ENCODE measurements around the gene IL1RAPL1.

IL1RAPL1 gene

DNA sequence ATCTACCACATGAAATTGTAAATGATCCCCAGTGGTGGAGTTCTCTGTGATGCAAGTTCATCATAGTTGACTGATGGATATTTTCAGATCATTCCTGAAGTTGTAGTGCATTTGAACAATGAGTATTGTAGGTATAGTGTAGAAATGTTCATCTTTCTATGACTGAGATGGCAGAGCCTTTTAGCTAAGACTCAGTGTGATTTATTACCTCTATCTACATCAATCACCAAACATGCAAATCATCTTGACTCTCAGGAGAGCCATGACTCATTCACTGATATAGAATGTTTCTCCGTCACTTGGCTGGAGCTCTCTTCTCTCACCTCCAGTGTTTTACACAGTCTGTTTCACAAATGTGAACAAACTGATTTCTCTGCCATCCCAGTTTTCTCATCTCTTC is 392.6 kb downstream of the IL1RAPL1 start:
- DNase-seq (ENCODE audit: low spot score): no peak

DNA sequence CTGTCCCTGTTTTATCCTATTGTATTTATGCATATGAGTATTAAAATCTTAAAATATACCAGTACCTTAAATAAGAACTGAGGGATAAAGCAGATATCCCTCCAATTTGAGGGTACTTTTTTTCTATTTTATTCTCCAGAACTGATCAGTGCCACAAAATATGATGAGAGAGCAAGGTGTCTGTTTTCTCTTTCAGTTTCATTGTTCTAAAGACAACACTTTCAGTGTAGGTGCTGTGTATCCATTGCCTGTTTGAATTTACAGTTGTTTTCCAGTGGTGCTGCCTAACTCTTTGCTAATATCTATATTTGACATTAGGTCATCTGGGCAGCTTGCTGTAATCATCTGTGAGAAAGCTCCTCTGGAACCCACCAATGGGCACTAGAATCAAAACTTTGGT is 394.7 kb downstream of the IL1RAPL1 start:
- DNase-seq (ENCODE audit: low spot score): no peak

DNA sequence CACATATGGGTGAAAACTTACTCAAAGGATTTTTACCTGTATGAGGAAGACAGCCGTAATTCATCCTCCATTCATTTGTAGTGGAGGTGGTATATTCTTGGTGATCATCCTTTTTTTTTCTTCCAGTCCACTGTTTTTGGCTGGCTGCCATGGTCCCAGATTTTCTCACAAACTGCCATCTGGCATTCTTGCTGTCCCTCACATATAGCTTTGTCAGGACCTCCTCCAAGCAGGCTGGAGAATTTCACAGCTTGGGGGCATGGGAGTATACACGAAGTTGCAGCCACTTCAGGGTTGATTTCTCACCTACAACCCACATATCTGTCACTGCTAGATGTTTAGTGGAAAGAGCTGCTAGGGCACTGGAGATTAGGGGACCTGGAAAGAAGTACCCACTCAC is 401.0 kb downstream of the IL1RAPL1 start:
- DNase-seq (ENCODE audit: low spot score): no peak

DNA sequence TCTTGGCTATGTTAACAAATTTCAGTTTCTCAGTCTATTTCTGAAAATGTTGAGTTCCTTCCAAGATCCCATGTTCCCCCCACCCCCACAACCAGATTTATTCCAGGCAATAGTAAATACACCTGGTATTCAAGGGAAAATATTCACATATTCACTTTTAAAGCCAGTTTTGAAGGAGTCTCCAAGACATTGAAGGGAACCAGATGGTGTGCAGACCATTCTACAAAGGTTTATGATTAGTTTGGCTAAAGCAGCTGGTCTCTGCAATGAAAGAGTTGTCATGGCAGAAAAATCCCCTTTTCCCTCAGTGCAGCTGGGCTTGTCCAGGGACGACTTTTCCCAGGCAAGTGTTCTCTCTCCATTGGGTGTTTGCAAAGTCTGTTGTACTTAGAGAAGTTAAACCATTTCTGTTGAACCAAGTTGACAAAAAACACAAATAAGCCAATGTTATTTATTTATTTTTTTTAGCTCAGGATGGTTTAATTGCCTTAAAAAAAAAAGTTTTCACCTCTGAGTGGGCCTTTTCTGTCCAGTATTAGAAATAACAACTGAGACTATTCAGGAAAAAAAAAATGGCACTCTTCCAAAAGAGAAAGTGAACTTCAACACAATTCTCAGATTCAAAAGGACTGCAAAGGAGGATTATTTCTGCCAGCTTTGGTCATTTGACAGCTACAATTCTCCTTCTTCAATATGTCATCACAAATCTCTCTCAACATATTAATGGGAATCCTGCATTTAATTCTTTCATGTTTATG is 410.6 kb downstream of the IL1RAPL1 start:
- no peak for DNase-seq (ENCODE audit: low spot score)

DNA sequence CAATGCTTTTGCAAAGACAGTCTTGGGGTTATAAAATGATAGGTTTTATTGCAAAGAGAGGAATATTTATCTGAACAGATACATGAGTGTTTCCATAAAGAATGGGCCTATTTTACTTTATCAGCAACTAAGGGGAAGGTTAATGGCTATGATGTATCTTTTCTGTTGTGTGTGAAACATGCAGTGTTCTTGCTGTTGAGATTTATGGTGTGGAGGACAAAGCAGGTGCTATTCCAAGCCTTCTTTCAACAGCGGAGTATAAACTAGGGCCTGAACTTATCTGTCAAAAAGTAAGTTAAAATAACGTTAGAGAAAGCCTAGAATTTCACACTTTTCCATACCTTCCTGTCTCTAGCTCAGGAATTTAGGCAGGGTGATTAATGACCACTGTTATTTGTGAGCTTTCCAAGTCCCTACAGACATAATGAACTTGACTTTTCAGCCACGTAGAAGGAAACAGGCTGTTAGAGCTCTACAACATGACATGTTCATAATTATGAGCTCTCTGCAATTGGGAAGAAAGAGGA is 411.4 kb downstream of the IL1RAPL1 start:
- DNase-seq (ENCODE audit: low spot score): no peak

DNA sequence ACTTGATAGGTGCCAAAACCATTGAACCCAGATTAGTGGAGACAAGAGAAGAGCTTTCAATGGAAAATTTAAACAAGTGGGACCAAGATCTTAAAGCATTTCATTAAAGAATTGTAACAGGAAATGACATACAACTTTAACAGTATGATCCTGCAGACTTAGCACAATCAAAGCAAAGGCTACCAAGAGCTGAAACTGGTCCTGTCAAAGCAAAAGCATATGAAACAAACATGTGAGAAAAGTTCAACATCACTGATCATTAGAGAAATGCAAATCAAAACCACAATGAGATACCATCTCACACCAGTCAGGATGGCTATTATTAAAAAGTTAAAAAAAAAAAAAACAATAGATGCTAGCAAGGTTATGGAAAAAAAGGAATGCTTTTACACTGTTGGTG is 425.6 kb downstream of the IL1RAPL1 start:
- DNase-seq (ENCODE audit: low spot score): no peak

DNA sequence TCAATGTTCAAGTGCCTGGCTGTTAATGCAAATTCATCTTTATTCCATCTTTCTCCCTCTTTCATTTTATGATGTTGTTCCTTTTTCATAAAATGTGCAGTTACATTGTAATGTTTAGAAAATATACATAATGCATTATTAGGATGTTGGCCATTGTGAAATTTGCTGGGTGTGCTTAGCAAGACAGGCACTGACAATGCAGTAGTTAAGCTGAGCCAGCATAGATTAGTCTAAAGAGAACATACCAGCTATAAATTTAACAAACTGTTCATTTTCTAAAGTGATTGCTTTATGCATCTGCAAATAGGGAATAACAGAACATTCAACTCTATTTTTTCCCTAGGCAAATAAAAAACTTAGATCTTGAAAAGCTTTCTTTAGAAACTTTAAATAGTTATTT is 436.0 kb downstream of the IL1RAPL1 start:
- no peak for DNase-seq (ENCODE audit: low spot score)

DNA sequence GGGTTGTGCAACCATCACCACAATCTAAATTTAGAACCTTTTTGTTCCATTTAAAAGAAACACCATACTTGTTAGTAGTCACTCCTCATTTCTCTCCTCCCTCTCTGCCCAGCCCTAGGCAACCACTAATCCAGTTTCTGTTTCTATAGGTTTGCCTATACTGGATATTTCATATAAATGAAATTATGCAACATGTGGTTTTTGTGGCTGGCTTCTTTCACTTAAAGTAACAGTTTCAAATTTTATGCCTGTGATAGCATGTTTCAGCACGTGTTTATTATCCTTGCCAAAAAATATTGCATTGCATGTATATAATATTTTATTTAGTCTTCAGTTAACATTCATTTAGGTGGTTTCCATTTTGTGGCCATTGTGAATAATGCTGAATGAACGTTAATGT is 437.6 kb downstream of the IL1RAPL1 start:
- no peak for DNase-seq (ENCODE audit: low spot score)

DNA sequence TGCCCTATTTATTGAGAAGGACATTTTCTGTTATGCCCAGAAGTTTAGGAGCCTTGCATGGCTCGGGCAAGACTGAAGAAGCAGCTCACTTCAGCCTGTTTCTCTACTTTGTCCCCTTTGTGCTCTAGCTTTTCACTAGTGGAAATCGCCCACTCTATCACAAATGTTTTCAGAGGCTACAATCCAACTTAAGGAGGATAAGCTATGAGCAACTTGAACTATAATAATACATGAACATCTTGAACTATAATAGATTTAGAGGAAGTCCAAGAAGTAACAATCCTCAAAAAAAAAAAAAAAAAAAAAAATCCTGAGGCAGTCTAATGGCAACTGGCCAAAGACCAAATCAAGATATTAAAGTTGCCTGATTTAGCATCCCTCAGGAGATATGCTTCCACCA is 452.3 kb downstream of the IL1RAPL1 start:
- DNase-seq (ENCODE audit: low spot score): no peak

DNA sequence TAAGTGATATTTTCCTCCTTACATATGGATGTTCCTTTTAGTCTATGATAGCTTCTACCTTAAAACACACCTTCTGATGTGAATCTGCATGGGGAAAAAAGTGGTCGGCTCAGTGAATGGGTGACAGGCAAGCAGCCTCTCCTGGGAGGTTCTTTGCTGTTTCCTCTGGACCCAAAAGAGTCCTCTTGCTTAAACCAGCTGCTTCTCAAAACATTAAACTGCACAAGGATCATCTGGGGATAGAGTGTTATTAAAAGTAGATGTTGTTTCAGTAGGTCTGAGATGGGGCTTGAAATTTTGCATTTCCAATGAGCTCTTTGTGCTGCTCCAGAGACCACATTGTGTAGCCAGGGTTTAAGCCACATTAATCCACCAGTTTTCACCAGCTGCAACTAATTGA is 452.9 kb downstream of the IL1RAPL1 start:
- DNase-seq (ENCODE audit: low spot score): no peak

DNA sequence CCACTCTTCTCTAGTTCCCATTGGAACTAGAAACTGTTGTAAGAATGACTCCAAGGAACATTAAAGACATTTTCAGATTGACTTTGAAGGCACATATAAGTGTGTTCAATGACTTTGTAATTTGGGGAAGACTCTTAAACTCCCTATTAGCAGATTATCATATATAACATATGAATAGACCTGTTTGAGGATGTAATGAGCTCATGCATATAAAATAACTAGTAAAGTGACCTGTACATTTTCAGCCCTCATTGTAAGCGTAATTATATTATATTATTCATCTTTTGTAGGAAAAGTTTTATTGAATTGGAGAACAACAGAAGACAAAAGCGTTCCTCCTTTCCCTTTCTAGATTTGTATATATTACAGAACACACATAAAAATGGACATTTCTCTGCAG is 455.1 kb downstream of the IL1RAPL1 start:
- DNase-seq (ENCODE audit: low spot score): no peak

DNA sequence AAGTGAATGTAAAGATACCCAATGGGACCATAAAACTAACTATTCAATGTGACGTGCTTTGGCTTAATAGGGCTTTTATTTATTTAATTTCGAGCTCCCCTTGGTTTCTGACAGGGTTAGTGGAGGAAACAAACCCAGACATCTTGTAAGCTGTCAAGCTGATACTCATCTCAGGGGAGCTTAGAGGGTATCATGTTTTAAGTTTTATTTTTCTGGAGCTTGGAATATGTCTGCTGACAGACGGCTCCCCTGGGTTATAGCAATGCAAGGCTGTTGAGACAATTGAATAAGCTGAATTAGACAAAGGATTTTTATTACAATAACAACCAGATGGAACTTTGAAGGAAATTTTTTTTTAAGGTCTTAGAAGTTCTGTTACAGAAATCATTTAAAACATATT is 456.5 kb downstream of the IL1RAPL1 start:
- no peak for DNase-seq (ENCODE audit: low spot score)

DNA sequence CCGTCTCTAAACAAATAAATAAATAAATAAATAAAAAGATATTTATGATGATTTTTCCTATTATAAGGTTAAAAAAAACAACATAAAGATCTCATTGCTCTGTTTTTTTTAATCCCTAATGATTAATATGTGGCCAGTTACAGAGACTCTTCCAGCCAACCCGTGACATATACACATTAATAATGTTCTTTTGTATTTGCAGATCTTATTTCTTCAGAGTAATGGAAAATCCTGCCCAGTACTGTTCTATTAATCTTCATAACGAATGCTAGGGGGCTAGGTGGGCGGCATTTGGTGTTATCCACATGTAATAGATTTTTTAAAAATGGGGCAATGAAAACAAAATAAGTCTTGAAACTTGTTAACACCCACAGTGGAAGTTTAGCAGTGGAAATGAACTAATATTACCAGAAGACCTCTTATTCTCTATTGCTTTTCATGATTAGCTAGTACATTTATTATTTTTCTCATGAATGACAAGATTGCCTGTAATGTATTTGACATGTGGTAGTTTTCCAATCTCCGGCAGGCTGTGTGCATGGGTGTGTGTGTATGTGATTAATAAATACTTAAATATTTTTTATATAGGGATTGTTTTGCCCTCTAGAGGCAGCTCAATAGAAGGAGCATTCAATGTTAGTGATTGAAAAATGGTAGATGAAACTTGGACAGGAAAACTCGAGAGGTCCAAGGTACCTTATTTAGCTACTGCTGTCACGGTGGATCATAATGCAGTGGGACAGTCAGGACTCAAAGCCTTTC is 457.4 kb downstream of the IL1RAPL1 start:
- DNase-seq (ENCODE audit: low spot score): peak; percentile 1

DNA sequence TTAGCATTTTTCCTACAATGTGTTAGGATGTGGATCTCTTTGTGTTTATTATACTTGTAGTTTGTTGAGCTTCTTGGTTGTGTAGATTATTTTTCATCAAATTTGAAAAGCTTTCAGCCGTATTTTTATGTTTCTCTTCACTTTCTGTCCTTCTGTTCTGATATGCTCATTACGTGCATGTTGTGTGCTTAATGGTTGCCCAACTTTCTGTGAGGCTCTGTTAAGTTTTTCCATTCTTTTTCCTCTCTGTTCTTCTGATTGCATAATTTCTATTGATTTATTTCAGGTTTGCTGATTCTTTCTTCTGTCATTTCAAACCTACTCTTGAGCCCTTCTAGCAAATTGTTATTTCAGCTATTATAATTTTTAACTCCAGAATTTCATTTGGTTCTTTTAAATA is 478.2 kb downstream of the IL1RAPL1 start:
- DNase-seq (ENCODE audit: low spot score): no peak

DNA sequence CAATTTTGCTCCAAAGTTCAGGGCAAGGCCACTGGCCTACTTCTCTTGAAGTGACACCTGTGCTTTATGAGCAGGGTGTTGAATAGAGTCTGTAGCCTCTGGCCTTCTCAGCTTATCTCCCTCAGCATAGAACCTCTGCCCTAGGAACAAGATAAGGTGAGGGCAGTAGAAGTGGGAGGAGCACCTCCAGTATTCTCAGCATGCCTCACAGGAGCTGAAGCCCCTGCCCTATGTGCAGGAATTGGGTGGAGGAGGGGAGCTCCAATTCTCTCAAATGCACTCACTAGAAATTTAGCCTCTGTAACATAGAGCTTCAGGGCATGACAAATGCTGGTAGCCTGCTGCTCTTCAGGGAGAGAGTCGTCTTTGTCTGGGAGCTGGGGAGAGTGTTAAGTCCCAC is 479.3 kb downstream of the IL1RAPL1 start:
- DNase-seq (ENCODE audit: low spot score): no peak

DNA sequence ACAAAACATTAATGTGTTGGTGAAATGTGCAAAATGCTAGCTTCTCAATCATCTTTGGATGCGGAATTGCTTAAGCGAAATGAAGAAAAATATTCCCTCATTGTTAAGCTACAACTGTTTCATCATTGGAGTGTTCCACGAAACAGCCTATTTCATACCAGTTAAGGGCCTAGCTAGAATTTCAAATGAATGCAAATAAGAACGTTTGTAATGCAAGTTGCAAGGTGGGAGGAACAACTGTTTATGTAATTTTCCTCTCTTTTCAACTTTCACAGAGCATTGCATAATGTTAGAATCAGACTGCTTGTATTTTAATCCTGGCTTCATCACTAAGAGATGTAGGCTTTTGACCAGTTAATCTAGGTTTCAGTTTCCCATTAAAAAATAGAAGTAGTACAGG is 480.1 kb downstream of the IL1RAPL1 start:
- no peak for DNase-seq (ENCODE audit: low spot score)

DNA sequence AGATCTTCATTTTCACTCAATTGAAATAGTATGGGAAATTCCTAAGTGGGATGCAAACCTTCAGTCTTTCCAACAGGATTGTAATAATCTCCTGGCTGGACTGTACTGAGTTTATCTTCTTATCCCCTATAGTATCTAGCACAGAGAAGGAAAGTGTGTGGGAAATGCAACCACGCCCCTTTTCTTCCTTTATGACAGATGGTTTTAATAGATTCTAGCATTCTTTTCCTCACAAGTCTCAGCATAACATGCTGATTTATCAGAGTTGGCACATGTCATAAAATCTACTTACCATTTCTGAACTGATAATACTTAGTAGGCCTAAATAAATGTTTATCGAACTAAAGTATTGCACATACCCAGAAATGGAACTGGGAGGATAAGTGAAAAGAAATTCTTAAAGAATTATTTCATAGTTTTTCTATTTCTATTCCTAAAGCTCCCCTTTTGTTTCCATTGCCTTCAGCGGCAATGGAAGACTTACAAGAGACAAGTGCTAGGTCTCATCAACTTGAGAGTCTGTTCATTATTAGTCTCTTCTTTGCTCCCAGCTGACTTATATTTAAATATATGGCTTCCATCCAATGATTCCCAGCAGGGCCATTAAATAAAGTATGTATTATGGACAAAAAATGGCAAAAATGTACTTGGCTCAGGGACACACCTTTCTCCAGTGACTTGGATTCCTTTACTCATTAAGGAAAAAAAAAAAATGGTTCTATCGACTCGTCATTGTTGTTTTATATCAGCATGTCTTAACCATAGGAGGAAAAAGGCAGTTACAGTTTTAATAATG is 484.5 kb downstream of the IL1RAPL1 start:
- peak; percentile 4 for DNase-seq (ENCODE audit: low spot score)

DNA sequence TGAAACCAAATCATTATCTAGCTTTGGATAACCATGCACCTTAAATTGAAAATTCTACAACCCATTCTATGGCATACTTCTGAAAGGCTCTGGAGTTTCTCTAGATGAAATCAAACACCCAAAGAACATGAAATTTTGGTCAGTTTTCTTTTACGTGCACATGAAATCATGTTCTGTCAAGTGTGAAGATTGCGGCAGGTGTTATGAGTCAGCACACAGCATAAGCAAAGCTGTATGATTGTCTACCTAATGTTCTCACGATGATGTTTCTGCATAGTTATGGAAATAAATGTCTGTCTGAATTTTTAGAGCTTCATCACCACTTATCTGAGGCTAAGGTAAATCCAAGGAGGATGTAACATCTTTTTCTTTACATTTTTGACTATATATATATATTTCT is 495.3 kb downstream of the IL1RAPL1 start:
- no peak for DNase-seq (ENCODE audit: low spot score)

DNA sequence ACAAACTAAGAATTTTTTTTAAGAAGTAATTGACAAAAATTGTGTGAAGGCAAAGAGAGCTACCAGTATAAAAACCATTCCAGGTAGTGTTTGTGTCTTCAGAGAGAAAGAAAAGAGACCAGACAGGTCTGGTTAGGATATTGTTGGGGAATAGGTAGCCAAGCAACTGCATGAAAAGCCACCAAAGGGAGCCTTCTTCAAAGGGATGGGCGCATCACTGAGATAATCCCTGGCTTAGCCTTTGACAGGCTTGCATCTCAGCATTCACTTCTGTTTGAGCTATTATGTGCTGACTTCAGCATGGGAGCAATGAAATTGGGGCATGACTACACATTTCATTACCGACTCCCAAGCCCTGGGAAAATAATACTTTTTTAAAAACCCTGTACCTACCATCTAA is 496.6 kb downstream of the IL1RAPL1 start:
- no peak for DNase-seq (ENCODE audit: low spot score)

DNA sequence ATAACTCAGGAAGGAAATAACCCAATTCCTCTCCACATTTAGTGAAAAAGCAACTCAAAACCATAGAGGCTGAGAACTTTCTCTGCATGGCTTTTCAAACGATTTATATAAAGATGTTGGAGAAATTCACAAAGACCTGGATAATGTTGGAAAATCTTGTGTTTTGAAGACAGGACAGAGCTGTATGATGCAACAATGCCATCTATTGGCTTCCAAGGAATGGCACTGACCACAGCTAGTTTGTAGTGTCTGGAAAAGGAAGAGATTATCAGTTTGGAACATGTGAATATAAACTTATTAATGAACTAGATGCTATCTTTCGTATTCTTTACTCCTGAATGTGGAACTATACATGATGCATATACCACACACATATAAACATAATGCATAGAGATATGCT is 503.6 kb downstream of the IL1RAPL1 start:
- peak; percentile 3 for DNase-seq (ENCODE audit: low spot score)

DNA sequence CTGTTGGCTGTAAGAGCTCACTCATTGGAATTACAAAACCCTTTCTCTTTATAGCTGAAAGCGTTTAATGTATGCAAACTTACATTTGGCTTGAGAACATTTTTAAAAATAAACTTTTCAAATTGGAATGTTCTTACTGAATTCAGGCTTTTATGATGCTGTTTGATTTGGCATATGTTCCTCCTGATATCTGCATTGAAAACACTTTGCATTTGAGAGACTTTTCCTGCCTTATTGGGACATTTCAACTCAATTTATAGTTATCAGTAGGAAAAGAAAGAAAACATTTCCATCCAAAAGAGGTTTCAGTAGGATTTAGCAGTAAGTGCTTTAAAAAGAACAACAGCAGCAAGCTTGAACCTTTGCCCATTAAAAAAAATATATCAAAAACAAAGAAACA is 520.0 kb downstream of the IL1RAPL1 start:
- no peak for DNase-seq (ENCODE audit: low spot score)

DNA sequence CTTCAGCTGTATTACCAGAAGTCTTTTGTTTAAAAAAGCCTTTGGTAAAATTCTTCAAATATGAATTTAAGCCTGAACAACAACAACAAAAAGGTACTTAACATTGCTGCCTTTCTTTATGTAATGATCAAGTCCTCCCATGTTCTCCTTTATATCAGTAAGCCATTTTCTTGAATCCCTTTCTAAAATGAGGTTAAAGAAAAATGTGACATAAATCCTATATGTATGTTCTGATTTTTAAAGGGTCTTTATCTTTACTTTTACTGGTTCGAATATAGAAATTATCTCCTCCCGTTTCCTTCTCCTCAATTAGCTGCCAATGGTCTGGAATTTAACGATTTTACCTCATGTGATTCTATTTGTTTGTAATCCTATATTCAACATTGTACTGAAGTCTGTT is 522.8 kb downstream of the IL1RAPL1 start:
- DNase-seq (ENCODE audit: low spot score): no peak

DNA sequence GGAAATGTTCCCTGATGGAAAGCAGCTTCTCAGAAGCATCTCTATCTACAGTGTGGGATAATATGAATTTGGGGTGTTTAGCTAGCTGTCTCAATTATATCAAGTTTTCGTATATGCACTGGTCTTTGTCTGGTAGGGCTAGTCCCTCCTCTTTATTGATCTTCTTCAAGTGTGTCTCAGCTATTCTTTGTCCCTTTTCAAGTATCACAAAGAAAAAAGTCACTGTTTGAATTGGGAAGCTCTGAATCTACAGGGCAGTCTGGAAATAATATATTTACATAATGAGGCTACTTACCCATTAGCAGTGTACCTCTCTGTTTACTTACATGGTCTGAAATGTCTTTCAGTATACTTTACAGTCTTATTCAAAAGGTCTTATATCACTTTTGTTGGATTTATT is 526.0 kb downstream of the IL1RAPL1 start:
- no peak for DNase-seq (ENCODE audit: low spot score)
